Esophagus muscularis mucosa (tissue), 4 donors: ENCODE data around the gene PACSIN2. TPM values are rescaled to one million over a fixed set of nuclear protein-coding genes. Genes with fewer than 3 reads are reported as not detected.

Experiments
- DNase-seq: peaks from one replicate; pipeline ENCODE4 v3.0.0-alpha.2; 2017; ENCODE audit errors: extremely low spot score
- H3K27ac ChIP-seq, 4 donors: fragments of 200-600 bp; sonication (generic); replicated peaks in 1 of 4; 1 replicate in 3 of 4; 2 replicates in 1 of 4; pipeline ENCODE4 v1.5.1; 2016 to 2019; ENCODE audit warnings: mild to moderate bottlenecking in 1 of 4
- H3K27me3 ChIP-seq, 4 donors: fragments of 200-600 bp; sonication (generic); one replicate each; pipeline versions ENCODE4 v1.5.1 to v1.6.0; 2016 to 2019
- H3K36me3 ChIP-seq, 4 donors: fragments of 200-600 bp; sonication (generic); one replicate each; pipeline ENCODE4 v1.5.1; 2016 to 2019
- H3K4me1 ChIP-seq, 4 donors: fragments of 200-600 bp; sonication (generic); one replicate each; pipeline ENCODE4 v1.5.1; 2016 to 2019
- H3K4me3 ChIP-seq, 4 donors: fragments of 200-600 bp; sonication (generic); 1 replicate in 2 of 4; 2 replicates in 2 of 4; pipeline ENCODE4 v1.5.1; 2016 to 2019; ENCODE audit warnings: mild to moderate bottlenecking in 4 of 4, moderate library complexity in 1 of 4
- H3K9me3 ChIP-seq, 4 donors: fragments of 200-600 bp; sonication (generic); 1 replicate in 3 of 4; 2 replicates in 1 of 4; pipeline ENCODE4 v1.5.1; 2016 to 2019
- EP300 ChIP-seq: sonication (generic); formaldehyde crosslinking; IDR thresholded peaks from one replicate; pipeline ENCODE4 v1.6.1; 2017; ENCODE audit warnings: antibody characterized with exemption
- POLR2A ChIP-seq: fragments of 450-650 bp; IDR thresholded peaks from one replicate; pipeline ENCODE4 v1.6.1; 2017; ENCODE audit warnings: antibody characterized with exemption, moderate library complexity, mild to moderate bottlenecking, low read depth
- POLR2AphosphoS5 ChIP-seq, 2 donors: sonication (generic); formaldehyde crosslinking; IDR thresholded peaks; one replicate each; pipeline ENCODE4 v1.6.1; 2017; ENCODE audit warnings: antibody characterized with exemption in 2 of 2
- WGBS: methylation state at CpG from one replicate; pipeline ENCODE4 v1.1.5; 2018; 5-methylcytosine and 5-hydroxymethylcytosine counted together
- intact Hi-C: fragments of 100-400 bp; cut with DNase I; formaldehyde crosslinking; loops from one replicate; pipeline ENCODE4 v1.15.1; 2023
- total RNA-seq, 4 donors: library from RNA; depleted of rRNA; stranded (reverse); fragments of >200 nt; gene quantifications; one replicate each; pipeline versions ENCODE4 v1.1.0 to v1.2.1, GENCODE V29; 2016
- TF ChIP-seq, protein P1 (sequence below), 3 experiments: fragments of 200-600 bp in 2 of 3; fragments of 450-650 bp in 1 of 3; sonication (generic) in 2 of 3; IDR thresholded peaks; one replicate each; pipeline ENCODE4 v1.5.1; 2017 to 2019; ENCODE audit warnings: antibody characterized with exemption in 3 of 3, mild to moderate bottlenecking in 2 of 3, moderate library complexity in 1 of 3

The PACSIN2 gene
- total RNA-seq, 4 donors from 2014 or later: 91.1 to 147 (median 116) TPM

DNA sequence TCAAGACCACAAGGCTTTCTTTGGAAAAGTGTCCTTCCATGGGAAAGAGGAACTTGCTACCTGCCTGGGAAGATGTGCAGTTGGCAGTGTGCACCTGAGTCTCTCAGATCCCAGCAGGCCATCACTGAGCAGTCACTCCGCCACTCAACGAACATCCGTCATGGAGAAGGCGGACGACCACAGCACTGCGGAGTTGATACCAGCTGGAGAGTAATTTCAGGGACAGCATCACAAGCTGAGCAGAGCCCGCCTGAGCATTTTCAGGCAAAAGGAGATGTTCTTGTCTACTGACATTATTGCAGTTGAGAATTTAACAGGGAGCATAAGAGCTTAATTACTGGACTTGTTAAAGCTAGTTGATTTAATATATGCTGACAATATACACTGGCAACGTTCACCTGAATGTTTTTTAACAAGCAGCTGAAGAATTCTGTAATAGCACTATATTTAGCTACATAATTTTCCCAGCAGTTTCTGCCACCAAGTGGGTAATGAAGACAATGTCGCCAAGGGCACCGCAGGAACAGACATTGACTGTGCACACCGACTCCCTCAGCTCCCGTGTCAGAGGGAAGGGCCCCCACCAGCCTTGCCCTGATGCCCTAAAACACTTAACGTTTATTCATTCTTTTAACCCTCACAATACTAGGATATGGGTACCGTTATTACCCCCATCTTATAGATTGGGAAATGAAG is 105.4 kb downstream of the PACSIN2 start:
- intact Hi-C loops: no loop called here
- WGBS: 84% methylated on average over 14 of the region's 14 CpGs
- H3K4me1 ChIP-seq: peaks cover 82 to 94% (median 89%) of the 10 kb centered on the region in 4 donors
- H3K27ac ChIP-seq: peak overlapping the region; percentile 73 to 85 (median 76)
- no peak for DNase-seq
- peaks cover 0 to 28% (median 17%) of the 10 kb centered on the region in 4 donors for H3K36me3 ChIP-seq
- TF ChIP-seq POLR2AphosphoS5 (IDR thresholded peaks at IDR 0.05): no peak
- no peak for TF ChIP-seq EP300
- TF ChIP-seq, protein P1, sequence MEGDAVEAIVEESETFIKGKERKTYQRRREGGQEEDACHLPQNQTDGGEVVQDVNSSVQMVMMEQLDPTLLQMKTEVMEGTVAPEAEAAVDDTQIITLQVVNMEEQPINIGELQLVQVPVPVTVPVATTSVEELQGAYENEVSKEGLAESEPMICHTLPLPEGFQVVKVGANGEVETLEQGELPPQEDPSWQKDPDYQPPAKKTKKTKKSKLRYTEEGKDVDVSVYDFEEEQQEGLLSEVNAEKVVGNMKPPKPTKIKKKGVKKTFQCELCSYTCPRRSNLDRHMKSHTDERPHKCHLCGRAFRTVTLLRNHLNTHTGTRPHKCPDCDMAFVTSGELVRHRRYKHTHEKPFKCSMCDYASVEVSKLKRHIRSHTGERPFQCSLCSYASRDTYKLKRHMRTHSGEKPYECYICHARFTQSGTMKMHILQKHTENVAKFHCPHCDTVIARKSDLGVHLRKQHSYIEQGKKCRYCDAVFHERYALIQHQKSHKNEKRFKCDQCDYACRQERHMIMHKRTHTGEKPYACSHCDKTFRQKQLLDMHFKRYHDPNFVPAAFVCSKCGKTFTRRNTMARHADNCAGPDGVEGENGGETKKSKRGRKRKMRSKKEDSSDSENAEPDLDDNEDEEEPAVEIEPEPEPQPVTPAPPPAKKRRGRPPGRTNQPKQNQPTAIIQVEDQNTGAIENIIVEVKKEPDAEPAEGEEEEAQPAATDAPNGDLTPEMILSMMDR (IDR thresholded peaks at IDR 0.05): no peak
- no peak for TF ChIP-seq POLR2A
- H3K9me3 ChIP-seq: no peaks in the 10 kb centered on the region
- H3K4me3 ChIP-seq: no peak overlapping the region
- no peaks in the 10 kb centered on the region for H3K27me3 ChIP-seq

DNA sequence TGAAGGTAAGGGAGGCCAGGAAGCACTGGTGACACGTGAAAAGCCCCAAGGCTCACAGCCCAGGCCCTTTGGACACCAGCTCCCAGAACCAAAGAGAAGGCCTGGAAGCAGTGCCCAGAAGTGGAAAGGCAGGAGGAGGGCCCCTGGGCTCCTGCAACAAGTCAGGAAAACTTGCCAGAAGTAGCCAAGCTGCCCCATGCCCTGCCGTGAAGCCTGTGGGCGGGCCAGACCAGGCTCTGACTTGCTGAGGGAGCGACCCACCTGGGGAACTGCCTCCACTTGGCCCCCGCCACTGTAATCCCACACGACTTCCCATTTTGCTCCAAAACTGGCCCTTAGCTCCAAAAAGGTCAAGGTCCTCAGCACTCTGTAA is 106.6 kb downstream of the PACSIN2 start:
- H3K27ac ChIP-seq: peak overlapping the region; percentile 73 to 85 (median 76)
- no peaks in the 10 kb centered on the region for H3K9me3 ChIP-seq
- WGBS: 62% methylated on average over 6 of the region's 6 CpGs
- TF ChIP-seq POLR2A: no peak
- no peak for TF ChIP-seq EP300
- TF ChIP-seq, protein P1 (IDR thresholded peaks at IDR 0.05): no peak
- no peak for DNase-seq
- H3K4me3 ChIP-seq: no peak overlapping the region
- H3K27me3 ChIP-seq: no peaks in the 10 kb centered on the region
- H3K4me1 ChIP-seq: peaks cover 85 to 95% (median 89%) of the 10 kb centered on the region in 4 donors
- intact Hi-C loops: no loop called here
- peaks cover 0 to 28% (median 17%) of the 10 kb centered on the region in 4 donors for H3K36me3 ChIP-seq

DNA sequence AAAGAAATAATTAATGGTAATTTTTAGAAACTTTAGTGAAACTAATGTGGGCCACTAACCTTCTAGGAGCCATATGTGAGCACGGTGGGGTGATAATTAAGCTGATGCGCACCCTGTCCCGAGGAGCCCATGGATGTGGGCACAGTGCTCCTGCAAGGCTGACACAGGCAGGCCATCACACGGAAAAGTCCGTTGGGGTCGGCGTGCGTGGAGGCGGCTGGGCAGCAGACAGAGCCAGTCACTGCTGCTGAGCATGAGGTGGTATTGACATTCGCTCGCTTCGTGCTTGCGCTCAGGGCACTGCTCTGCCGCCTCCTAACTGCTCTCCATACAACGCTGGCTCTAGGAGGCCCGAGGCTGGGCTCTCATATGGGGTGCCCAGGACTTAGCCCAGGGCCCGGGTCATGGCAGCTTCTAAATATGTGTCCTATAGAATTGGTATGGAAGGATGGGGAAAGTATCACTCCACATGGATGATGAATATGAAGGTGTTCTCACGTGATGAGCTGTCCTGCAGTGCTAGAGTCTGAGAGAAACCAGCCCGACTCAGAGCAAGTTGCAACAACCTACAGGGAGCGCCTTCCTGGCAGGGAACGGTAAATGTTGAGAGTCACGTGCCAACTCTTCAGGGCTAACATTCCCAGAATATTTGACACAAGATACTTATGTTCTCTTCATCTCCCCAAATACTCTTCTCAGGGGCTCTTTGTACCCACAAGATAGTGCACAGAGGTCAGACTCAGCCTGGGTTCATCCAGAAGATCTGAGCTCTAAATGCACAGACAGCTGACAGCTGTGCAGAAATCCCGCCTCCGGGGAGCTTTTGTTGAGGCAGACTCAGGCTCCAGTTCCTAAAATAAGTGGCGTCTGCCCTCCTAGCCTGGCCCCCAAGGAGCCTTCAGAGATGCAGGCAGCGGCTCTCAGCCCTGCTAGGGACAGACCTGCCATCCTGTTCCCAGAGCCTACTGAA is 107.3 kb downstream of the PACSIN2 start:
- no peak overlapping the region for H3K4me3 ChIP-seq
- no peak for DNase-seq
- intact Hi-C loops: no loop called here
- TF ChIP-seq, protein P1 (IDR thresholded peaks at IDR 0.05): no peak
- TF ChIP-seq POLR2AphosphoS5 (IDR thresholded peaks at IDR 0.05): peak in 1 of 2 donors; percentile 35
- TF ChIP-seq POLR2A: no peak
- no peak for TF ChIP-seq EP300
- H3K27me3 ChIP-seq: no peaks in the 10 kb centered on the region
- peak overlapping the region; percentile 73 to 85 (median 76) for H3K27ac ChIP-seq
- H3K36me3 ChIP-seq: peaks cover 0 to 28% (median 17%) of the 10 kb centered on the region in 4 donors
- no peaks in the 10 kb centered on the region for H3K9me3 ChIP-seq
- peaks cover 90 to 96% (median 93%) of the 10 kb centered on the region in 4 donors for H3K4me1 ChIP-seq
- 77% methylated on average over 20 of the region's 26 CpGs for WGBS

DNA sequence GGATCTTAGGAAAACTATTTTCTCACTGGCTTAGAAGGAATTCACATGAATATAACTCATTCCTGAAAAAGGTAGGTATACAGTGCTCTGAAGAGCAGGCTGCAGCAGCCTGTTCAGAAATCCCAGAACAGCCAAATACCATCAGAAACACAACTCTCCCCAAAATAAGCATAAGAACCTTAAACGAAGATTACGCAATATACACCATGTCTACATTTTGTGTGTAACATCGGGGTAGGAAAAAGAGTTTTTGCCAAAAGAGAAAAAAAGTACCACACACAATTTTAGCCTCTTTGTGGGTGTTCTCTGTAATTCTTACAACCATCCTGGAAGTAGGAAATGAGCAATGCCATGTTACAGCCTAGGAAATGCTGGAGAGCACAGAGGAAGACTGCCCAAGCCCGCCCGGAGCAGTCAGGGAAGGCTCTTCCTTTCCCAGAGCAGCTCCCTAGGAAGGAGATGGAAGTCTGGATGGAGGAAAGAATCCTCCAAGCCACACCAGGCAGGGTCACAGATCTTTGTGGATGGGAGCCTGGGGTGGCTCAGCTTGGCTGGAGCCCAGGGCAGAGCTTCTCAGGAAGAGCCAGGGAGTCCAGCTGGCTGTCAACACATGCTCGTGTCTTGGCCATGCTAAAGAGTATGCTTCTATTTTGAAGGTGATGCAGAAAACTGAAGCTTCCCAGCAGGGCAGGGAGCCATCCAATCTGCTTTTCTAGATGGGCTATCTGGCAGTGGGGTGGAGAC is 108.2 kb downstream of the PACSIN2 start:
- 61% methylated on average over 6 of the region's 6 CpGs for WGBS
- no peak for TF ChIP-seq POLR2A
- no peak for TF ChIP-seq EP300
- TF ChIP-seq POLR2AphosphoS5 (IDR thresholded peaks at IDR 0.05): peak; percentile 51 to 70
- TF ChIP-seq, protein P1 (IDR thresholded peaks at IDR 0.05): no peak
- Histone ChIP-seq H3K27me3 (no peaks in the 10 kb centered on the region), H3K27ac (peak overlapping the region; percentile 73 to 85 (median 76)), H3K36me3 (peaks cover 0 to 31% (median 17%) of the 10 kb centered on the region in 4 donors), H3K4me1 (peaks cover 96 to 100% (median 98%) of the 10 kb centered on the region in 4 donors), H3K9me3 (no peaks in the 10 kb centered on the region), H3K4me3 (no peak overlapping the region)
- DNase-seq: no peak
- intact Hi-C loops: no loop called here
